DND-41 (cell line): Measurements from ENCODE around the gene BACH2.

Source experiments
- ATAC-seq: fragments of 200-7000 bp; cut with Tn5 transposase; 3 replicates; pipeline ENCODE4 v1.9.1; 2021; ENCODE audit warnings: low read depth; ENCODE audit not compliant: insufficient read depth
- DNase-seq: peaks from one replicate; pipeline ENCODE4 v3.0.0-alpha.2; 2020
- H2AFZ ChIP-seq: 2 replicates; pipeline ENCODE4 v1.6.0; 2012; ENCODE audit warnings: low read depth, low read length
- H3K27ac ChIP-seq: 2 replicates; pipeline ENCODE4 v1.5.1; 2012; ENCODE audit warnings: low read length, inconsistent platforms
- H3K27me3 ChIP-seq: fragments of 200-600 bp; sonication (generic); 2 replicates; pipeline ENCODE4 v1.6.0; 2012; ENCODE audit warnings: low read length, mild to moderate bottlenecking, inconsistent platforms; ENCODE audit not compliant: insufficient read depth, poor library complexity
- H3K36me3 ChIP-seq: 2 replicates; pipeline ENCODE4 v1.5.1; 2012; ENCODE audit warnings: low read length, inconsistent platforms; ENCODE audit not compliant: insufficient read depth
- H3K4me1 ChIP-seq: 2 replicates; pipeline ENCODE4 v1.5.1; 2012; ENCODE audit warnings: mild to moderate bottlenecking, low read length; ENCODE audit not compliant: insufficient read depth
- H3K4me2 ChIP-seq: 2 replicates; pipeline ENCODE4 v1.6.0; 2012; ENCODE audit warnings: mild to moderate bottlenecking, moderate library complexity, low read length, inconsistent platforms; ENCODE audit not compliant: insufficient read depth
- H3K4me3 ChIP-seq, 2 experiments: fragments of 200-600 bp in 1 of 2; shearing (Covaris generic) in 1 of 2; 2 replicates each; pipeline ENCODE4 v1.5.1; 2012 to 2016; ENCODE audit warnings: inconsistent platforms in 2 of 2, low read length in 2 of 2, mild to moderate bottlenecking in 2 of 2, low read depth in 1 of 2, moderate library complexity in 1 of 2
- H3K79me2 ChIP-seq: 2 replicates; pipeline ENCODE4 v1.6.0; 2012; ENCODE audit warnings: low read length, inconsistent platforms; ENCODE audit not compliant: insufficient read depth
- H3K9ac ChIP-seq: 2 replicates; pipeline ENCODE4 v1.6.0; 2012; ENCODE audit warnings: low read depth, mild to moderate bottlenecking, inconsistent platforms, low read length, moderate library complexity
- H3K9me3 ChIP-seq: 2 replicates; pipeline ENCODE4 v1.5.1; 2012; ENCODE audit warnings: low read length, moderate library complexity, mild to moderate bottlenecking, inconsistent platforms; ENCODE audit not compliant: insufficient read depth, severe bottlenecking
- H4K20me1 ChIP-seq: 2 replicates; pipeline ENCODE4 v1.6.0; 2012; ENCODE audit warnings: low read length; ENCODE audit not compliant: insufficient read depth
- CTCF ChIP-seq: IDR thresholded peaks from 2 replicates; pipeline ENCODE4 v1.5.1; 2012; ENCODE audit warnings: borderline replicate concordance, low read length, moderate library complexity, mild to moderate bottlenecking; ENCODE audit not compliant: poor library complexity, severe bottlenecking; ENCODE audit errors: extremely low read depth
- EZH2 ChIP-seq: IDR thresholded peaks from 3 replicates; pipeline ENCODE4 v1.6.1; 2012; ENCODE audit warnings: borderline replicate concordance, low read depth, mild to moderate bottlenecking, moderate library complexity, low read length, inconsistent platforms; ENCODE audit not compliant: severe bottlenecking

The BACH2 gene

DNA sequence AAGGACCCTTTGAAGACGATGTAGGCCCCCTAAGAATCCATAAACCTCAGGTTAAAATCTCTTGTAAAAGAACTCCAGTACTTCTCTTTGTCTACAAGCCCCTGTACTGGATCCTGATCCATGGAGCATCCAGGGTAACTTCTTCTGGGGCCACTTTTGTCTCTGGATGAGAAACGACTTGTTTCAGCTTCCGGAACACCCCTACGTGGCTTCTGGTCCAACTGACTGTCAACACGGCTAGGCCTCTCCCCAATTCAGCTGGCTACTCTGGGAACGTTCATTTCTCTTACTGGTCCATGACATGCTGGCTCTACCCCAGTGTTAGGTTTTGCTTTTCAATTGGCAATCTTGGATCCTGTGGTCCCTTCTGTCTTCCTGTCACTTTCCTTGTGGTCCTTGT, 198.0 kb downstream of the BACH2 start:
- Histone ChIP-seq H3K9ac (no peak overlapping the region), H3K36me3 (no peaks in the 10 kb centered on the region), H4K20me1 (no peaks in the 10 kb centered on the region), H3K4me2 (no peak overlapping the region), H3K4me1 (peaks cover 40% of the 10 kb centered on the region), H2AFZ (no peak overlapping the region), H3K27me3 (no peaks in the 10 kb centered on the region), H3K27ac (no peak overlapping the region), H3K79me2 (no peaks in the 10 kb centered on the region), H3K4me3 (no peak overlapping the region), H3K9me3 (no peaks in the 10 kb centered on the region)
- no peak for TF ChIP-seq CTCF
- TF ChIP-seq EZH2: no peak
- no peak for DNase-seq
- no peak for ATAC-seq

GRCh38 chr6:90098001-90098531, 198.6 kb downstream of the BACH2 start:
- no peaks in the 10 kb centered on the region for H3K36me3 ChIP-seq
- H3K79me2 ChIP-seq: no peaks in the 10 kb centered on the region
- no peaks in the 10 kb centered on the region for H3K27me3 ChIP-seq
- DNase-seq: peak; percentile 58
- peaks cover 40% of the 10 kb centered on the region for H3K4me1 ChIP-seq
- H3K9ac ChIP-seq: no peak overlapping the region
- no peak overlapping the region; the same call in 1 of the 2 replicates for H3K27ac ChIP-seq
- H2AFZ ChIP-seq: no peak overlapping the region
- ATAC-seq: peak; percentile 76
- H3K4me3 ChIP-seq: no peak overlapping the region
- no peak overlapping the region for H3K4me2 ChIP-seq
- TF ChIP-seq CTCF (peak; percentile 45), EZH2 (no peak)
- H3K9me3 ChIP-seq: no peaks in the 10 kb centered on the region
- no peaks in the 10 kb centered on the region for H4K20me1 ChIP-seq

- Histone ChIP-seq H3K27ac (no peak overlapping the region), H3K9me3 (no peaks in the 10 kb centered on the region), H3K4me3 (no peak overlapping the region), H3K36me3 (no peaks in the 10 kb centered on the region), H3K27me3 (no peaks in the 10 kb centered on the region), H3K4me1 (peaks cover 40% of the 10 kb centered on the region), H3K79me2 (no peaks in the 10 kb centered on the region), H4K20me1 (no peaks in the 10 kb centered on the region), H3K9ac (no peak overlapping the region), H2AFZ (no peak overlapping the region), H3K4me2 (no peak overlapping the region)
- no peak for TF ChIP-seq EZH2
- no peak for TF ChIP-seq CTCF
- DNase-seq (no peak), ATAC-seq (no peak)
These were observed 199.3 kb downstream of the BACH2 start for GRCh38 chr6:90097356-90097755.

- H3K4me2 ChIP-seq: no peak overlapping the region
- H3K27ac ChIP-seq: no peak overlapping the region
These were observed 199.8 kb downstream of the BACH2 start for GRCh38 chr6:90096818-90097217.

More at GRCh38 chr6:90096818-90097217, 199.8 kb downstream of the BACH2 start:
- TF ChIP-seq EZH2: no peak
- TF ChIP-seq CTCF: no peak
- H3K27me3 ChIP-seq: no peaks in the 10 kb centered on the region
- no peaks in the 10 kb centered on the region for H3K79me2 ChIP-seq
- peaks cover 40% of the 10 kb centered on the region for H3K4me1 ChIP-seq
- no peak for ATAC-seq
- H4K20me1 ChIP-seq: no peaks in the 10 kb centered on the region
- no peak overlapping the region for H2AFZ ChIP-seq
- no peak overlapping the region for H3K4me3 ChIP-seq
- no peak overlapping the region for H3K9ac ChIP-seq
- DNase-seq: no peak
- H3K9me3 ChIP-seq: no peaks in the 10 kb centered on the region
- H3K36me3 ChIP-seq: no peaks in the 10 kb centered on the region
